T-helper 9 cell (primary cell): Measurements from ENCODE around the gene NAPSA.
"Not testable (repeated sequence)": the region's sequence is repeated elsewhere in the genome, so short reads cannot be mapped to it uniquely, and the experiment has no call there.

Source experiments
- DNase-seq: peaks from one replicate; pipeline ENCODE4 v3.0.0-alpha.2; 2020

NAPSA gene

DNA sequence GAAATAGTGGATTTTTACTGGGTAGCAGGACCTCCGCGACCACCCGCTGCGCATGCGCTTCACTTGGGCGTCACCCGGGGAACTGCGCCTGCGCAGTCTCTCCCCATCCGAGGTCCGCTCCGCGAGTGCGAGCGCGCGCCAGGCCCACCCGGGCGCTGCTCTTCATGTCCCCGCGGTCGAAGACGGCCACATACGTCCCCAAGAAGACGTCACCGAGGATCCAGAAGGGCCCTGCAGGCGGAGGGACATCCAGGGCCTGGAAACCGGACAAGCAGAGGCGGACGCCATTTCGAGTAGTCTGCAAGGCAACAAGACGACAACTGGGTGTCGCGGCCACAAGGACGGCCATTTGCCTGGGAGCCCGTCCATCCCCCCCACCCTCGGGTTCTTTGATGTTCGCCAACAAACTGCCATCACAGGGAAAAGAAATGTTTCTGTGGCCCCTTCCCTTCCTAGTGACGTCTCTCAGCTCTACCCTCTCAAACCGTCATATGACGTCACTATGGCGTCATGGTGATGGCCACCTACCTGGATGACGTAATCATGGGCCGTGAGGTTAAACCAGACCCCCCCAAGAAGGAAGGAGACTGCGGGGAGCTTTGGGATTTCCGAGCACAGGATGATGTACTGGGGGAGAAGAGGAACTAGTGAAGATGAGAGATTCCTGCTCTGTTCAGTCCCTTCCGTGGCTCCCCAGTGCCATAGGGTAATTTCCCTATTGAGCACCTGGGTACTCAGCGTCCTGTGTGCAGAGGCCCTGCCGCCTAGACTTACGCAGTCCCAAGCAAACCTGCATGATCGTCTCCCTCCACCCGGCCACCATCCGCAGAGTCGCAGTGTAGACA is 6.7 kb downstream of the NAPSA start:
- peak; percentile 64 for DNase-seq

DNA sequence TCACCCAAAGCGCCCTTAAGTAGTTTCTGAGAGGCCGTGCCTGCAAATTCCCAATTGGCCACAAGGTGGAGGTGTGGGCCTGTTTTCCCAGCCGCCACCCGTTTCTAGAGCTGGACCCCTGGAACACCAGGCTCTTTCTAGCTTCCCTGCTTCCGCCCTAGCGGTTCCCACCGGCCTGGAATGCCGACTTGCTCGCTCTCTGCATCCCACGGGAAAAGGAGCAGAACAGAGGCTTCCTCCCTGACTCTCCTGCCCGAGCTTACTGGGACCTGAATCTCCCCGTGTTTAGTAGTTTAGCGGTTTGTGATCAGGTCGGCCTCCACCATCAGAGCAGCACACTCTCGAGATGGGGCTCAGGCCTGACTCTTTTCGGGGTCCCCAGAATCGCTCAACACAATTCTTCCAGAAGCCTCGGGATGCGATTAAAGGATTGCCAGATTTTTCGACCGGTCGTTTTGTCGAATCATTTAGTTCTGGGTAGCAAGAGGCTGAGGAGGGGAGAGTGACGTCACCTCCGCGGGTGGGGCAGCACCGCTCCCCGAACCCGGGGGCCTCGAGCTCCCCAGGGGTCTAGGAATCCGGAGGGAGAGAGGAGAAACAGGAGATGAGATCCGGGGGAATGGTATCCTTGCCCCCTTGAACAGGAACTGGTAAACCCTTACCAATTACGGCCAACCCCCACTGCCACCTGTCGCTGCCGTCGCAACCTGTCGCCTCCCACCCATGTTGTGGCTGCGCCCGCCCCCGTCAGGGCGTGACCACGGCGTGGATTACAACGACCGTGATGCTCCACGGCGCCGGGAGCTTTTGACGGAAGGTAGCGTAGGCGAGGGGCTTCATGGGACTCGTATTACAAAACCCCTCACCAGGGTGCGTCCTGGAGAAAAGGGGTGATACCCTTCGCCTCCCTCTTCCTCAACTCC is 8.0 kb downstream of the NAPSA start:
- DNase-seq, result peak; percentile 79

DNA sequence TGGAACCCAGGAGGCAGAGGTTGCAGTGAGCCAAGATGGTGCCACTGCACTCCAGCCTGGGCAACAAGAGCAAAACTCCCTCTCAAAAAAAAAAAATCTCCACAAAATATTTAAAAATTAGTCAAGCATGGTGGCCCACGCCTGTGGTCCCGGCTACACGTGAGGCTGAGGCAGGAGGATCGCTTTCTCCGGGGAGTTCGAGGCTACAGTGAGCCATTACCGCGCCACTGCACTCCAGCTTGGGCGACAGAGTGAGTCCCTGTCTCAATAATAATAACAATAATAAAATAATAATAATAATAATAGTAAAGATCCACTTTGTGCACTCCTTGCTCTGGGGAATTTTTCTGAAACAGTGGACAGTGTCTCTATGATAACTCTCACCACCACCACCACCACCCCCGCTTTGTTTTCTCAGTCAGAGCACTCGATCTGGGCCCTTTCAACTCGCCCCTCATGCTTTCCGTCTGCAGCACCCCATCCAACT is 8.7 kb downstream of the NAPSA start:
- DNase-seq, result no peak

DNA sequence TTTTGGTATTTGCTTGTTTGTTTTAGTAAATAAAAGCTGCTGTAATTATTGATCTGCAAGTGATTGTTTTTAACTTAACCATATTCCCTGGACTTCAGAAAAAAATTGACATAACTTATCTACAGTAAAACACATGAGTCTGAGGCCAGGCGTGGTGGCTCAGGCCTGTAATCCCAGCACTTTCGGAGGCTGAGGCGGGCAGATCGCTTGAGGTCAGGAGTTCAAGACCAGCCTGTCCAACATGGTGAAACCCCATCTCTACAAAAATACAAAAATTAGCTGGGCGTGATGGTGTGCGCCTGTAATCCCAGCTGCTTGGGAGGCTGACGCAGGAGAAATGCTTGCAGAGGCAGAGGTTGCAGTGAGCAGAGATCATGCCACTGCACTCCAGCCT is 12.0 kb downstream of the NAPSA start:
- not testable (repeated sequence) for DNase-seq

DNA sequence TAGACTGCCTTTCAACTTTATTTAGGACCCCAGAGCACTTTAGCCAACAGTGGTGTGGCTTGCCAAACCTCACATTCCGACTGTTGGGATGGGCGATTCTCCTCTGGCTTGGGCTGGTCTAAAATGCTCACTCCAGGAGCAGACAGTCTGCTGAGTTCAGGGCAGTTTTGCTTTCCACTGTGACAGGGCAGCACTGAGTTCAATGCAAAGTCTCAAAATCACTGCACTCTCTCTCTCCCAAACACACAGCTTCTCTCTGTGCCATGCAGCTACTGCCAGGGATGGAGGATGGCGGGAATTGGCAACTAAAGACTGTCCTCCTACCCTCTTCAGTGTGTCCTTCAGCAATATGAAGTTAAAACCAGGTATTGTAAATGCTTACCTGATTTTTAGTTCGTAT is 13.2 kb downstream of the NAPSA start:
- DNase-seq, result no peak

DNA sequence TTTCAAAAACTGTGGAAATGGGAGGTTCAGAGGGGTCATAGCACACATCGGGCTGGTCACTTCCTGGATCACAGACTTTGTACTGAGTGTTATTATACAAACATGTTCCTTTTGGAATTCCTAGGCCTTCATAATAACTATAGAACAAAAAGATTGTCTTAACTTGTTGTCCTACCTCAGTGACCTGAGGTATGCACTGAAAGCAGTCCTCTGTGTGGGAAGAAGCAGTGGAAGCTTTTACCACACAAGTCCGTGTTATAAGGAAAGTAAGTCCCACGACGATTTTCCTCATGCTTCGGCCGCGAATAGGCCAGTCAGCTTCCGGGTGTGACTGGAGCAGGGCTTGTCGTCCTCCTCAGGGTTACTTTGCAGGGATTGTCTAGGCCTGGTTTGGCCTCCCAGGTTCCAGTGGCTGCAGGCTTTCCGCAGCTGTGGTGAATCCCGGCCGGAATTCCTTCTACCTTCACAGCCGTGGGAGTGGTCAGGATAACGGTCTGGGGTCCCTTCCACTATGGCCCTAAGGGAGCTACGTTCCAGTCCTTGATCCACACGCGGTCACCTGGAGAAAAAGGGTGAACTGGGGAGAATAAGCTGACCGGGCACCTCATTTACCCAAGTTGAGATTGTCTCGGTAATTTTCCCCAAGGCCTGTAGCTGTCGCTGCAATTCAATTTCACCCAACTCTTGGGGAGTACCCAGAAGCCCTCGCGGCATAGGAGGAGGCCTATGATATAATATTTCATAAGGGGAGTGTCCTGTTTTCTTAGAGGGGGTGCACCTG is 16.0 kb downstream of the NAPSA start:
- no peak for DNase-seq

DNA sequence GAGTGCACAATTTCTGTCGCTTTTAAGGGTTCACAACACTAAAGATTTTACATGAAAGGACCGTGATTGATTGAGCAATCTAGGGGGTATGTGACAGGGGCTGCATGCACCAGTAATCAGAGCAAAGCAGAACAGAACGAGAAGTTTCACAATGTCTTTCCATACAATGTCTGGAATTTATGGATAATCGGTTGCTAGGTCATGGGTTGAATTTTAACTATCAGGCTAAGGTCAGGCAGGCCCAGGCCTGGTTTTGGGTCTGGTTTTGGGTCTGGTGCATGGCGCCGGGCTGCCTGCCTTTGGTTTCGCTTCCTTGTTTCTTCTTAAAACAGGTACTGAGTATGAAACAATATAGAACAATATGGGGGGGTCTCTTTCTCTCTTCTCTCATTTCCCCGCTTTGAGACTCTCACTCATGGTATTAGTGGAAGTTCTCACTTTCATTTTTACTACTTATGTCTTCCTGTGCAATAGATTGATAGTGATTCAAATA is 18.3 kb downstream of the NAPSA start:
- DNase-seq, result not testable (repeated sequence)

DNA sequence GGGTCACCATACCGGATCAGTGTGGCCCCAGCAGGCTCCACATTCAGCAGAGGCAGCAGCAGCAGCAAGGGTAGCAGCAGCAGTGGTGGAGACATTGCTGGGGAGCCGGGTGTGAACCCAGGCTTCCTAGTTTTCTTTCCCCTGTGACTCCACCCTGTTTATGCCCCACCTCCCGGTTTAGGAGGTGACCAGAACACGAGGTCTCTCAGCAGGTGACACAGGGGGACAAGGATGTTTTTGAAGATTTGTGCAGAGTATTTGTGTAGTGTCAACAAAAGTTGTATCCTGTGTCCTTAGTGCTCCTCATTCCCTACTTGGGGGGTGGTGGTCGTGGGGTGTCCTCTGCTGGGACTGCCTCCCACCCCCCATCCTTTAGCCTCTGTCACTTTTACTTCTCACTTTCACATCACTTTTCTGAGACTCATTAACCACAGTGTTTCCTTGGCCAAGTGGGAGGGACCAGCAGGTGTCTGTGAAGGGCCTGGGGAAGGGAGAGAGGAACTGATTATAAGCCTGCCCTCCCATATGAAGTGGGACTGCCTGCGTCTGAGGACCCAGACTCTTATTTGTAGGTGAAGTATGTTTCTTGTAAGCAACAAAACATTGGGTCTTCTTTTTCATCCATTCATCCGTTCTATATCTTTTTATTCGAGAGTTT is 20.6 kb downstream of the NAPSA start:
- no peak for DNase-seq

DNA sequence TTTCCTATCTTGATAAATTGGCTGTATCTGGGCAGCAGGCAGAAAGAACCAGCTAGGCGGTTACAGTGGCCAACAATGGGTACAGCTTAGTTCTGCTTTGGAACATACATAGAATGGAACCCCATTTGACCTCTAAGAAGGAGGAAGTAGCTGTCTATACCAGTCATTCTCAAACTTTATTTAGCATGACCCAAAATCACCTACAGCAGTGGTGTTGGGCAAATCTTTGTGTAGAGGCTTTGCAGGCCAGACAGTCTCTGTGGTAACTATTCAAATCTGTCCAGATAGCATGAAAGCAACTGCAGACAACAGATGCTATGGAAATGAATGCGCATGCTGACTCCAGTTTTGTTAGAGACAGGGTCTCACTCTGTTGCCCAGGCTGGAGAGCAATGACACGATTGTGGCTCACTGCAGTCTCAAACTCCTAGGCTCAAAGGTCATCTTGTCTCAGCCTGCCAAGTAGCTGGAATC is 24.3 kb downstream of the NAPSA start:
- no peak for DNase-seq

DNA sequence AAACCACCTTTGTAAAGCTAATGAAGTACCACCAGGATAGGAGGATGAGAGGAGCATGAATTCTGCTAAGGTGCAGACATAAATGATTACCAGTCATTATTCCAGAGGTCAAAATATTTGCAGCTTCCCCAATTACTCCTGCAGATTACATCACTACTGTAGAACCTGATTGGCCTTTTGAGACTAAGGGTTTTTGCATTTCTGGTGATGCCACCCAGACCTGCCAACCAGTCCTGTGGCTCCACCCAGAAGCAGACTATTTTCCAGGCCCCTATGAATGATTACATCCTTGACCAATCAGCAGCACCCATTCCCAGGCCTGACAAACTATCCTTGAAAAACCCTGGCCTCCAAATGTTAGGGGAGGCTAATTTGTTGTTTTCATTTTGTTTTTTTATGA is 25.1 kb downstream of the NAPSA start:
- DNase-seq, result no peak

DNA sequence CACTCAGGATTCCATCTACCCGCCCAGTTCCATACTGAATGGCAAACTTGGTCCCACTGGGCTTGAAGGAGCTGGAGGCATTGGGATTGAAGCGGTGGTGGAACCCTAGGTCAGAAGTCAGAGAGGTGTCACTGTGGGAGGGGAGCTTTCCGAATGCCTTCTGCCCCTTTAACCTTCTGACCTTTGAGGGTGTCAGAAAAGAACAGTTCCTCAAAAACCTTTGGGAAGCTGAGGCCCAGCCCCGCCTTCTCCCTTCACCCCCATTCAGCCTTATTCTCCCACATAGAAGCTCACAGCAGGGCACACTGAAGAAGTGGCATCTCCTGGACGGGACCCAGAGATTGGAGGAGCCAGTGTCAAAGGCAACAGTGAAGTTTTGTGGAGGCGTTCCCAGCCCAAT is 28.4 kb downstream of the NAPSA start:
- DNase-seq, result not testable (repeated sequence)

DNA sequence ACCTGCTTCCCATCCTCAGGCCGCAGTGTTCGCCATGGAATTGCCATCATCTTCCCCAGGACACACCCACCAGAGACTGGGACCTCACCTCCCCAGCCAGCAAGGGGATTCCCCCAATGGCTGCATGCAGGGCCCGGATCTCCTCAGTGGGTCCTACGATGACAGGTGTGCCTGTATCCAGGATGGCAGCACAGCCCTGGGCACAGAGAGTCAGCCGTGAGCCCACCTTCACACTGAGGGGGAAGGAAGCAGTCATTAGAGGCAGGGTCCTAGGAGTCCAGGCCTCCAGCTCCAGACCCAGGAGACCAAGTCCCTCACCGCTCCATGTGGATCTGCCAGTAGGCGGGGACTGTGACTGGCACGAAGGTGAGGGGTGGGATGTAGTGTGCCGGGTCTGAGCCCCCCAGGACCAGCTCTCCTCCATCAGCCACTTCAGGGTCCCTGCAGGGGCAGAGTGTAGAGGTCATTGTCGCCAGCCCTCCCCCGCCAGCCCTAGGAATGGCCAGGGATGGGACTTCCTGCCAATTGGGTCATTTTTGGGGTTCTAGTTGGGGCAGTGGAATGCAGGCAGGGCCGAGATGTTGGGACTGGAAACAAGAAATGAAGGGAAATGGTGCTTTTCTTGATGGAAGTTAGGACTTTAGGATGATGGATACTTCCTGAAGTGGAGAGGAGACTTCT is 30.6 kb downstream of the NAPSA start:
- DNase-seq, result no peak

DNA sequence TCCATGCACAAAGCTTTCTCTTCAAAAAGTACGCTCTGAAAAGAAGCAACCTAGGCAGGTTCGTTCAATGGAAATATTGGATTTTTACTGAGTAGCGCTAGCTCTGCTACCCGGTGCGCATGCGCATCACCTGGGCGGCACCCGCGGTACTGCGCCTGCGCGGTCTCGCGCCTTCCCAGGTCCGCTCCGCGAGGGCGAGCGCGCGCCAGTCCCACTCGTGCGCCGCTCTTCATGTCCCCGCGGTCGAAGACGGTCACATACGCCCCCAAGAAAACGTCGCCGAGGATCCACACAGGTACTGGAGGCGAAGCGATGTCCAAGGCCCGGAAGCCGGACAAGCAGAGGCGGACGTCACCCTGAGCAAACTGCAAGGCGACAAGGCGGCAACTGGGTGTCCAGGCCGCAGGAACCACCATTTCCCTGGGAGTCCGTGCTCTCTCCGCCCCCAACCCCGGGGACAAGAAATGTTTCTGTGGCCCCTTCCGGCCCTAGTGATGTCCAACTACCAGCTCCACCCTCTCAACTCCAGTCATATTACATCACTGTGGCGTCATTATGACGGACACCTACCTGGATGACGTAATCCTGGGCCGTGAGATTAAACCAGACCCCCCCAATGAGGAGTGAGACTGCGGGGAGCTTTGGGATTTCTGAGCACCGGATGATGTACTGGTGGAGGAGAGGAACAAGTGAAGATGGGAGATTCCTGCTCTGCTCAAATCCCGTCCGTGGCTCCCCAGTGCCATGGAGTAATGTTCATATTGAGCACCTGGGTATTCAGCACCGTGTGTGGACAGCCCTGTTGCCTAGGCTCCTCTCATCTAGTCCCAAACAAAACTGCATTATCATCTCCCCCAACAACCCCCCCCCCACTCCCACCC is 31.5 kb downstream of the NAPSA start:
- peak; percentile 68 for DNase-seq

DNA sequence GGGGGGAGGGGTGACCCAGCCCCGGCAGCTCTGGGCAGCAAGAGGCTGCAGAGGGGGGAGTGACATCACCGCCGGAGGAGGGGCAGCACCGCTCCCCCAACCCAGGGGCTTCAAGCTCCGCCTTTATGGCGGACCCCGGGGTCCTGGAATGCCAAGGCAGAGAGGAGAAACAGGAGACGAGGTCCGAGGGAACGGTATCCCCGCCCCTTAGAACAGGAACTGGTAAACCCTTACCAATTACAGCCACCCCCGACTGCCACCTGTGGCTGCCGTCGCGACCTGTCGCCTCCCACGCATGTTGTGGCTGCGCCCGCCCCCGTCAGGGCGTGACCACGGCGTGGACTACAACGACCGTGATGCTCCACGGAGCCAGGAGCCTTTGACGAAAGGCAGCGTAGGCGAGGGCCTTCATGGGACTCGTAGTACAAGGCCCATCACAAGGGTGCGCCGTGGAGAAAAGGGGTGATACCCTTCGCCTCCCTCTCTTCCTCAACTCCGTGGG is 32.2 kb downstream of the NAPSA start:
- DNase-seq, result peak; percentile 71

DNA sequence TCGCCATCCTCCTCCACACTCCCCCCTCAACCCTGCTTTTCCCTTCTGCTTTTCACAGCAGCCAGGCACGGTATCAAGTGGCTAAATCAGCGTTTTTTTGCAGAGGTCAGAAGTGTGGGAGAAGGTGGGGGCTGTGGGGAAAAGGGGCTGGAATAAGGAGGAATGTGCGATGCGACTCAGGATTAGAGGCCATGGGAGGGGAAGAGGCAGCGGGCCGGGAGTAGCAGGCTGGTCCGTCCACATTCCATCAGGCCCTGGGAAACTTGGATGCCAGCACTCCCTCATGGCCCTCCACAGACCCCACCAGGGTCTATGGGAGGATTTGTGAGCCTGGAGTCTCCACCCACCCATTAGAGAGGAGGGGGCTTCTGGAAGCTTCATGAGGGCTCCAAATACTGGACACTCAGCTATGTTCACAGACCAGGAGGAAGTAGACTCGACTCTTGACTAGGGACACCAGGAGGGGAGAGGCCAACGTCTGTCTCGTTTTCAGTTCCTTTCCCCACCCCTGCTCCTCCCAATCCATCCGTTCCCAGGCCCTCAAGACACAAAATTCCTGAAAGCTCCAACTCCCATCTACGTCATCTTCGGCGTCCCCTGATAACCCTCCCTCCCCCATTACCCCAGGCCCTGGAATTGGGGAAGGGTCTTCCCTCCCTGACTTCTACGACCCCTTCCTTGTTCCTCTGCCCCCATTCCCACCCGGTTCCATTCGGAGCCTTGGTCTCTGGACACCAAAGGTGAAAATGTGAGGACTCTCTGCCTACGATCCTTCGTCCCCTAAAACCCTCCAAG is 33.0 kb downstream of the NAPSA start:
- no peak for DNase-seq

DNA sequence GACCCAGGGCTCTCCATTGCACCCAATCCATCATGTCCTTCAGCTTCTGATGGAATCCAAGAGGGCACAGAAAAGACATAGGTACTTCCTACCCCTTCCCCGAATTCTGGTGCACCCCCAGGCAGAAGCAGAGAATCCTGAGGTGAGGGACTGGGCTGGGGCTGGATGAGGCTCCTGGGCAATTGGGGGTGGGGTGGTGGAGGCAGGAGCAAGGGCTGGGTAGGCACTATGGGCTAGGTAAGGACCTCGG is 33.5 kb downstream of the NAPSA start:
- no peak for DNase-seq

DNA sequence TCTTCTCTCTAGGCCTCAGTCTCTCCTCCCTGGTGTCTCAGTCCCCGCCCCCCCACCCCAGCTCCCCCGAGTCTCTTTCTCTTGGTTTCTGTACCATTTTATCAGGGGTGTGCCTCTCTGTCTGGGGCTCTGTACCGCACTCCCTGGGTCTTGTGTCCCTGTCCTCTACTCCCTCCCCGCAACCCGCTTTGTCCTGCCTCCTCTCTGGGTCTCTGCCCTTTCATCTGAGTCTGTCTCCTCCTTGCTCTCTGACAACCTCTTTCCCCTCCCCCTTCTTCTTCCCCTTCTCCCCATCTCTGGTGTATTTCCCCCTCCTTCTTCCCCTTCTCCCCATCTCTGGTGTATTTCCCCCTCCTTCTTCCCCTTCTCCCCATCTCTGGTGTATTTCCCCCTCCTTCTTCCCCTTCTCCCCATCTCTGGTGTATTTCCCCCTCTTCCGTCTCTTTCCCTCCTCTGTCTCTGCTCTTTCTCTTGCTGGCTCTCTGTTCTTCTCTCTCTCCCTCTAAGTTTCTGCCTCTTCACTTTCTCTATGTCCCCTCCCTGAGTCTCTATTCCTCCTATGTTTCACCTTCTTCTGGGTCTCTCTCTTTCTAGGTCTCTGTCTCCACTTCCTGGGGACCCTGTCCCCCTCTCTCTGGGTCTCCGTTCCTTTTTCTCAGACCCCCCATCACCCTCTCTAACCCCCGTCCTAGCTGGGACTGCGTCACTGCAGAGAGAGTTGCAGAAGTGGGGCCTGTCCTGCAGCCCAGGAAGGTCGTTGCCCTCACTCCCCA is 34.0 kb downstream of the NAPSA start:
- DNase-seq, result no peak

DNA sequence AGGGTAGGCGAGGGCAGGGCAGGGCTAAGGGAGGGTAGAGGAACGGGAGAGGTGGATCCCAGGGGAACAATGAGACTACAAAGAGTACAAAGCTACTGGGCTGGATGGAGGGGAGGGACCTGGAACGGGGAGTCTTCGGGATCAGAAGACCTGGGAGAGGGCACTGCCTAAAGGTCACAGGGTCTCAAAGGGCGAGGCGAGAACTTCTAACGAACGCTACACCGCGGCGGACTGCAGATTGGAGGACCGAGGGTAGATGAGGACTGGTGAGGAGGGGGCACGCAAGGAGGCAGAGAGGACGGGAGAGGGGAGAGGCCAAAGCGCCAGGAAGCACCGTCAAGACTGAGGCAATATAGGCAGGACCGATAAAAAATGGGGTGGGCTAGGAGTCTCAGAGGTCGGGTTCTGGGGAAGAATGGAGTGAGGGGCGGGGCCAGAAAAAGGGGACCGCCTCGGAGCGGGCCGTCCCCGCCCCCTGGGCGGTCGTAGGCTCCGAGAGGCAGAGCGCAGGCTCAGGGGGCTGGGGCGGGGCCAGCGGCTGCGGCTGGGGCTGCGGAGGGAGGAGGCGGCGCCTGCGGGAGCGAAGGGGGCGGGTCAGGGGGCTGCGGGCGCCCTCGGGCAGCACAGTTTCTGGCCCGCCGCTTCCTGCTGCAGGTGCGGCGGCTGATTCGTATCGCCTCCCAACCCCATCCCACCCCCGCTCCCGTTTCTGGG is 34.9 kb downstream of the NAPSA start:
- peak; percentile 59 for DNase-seq
